B cell (primary cell): ENCODE data around the gene FAM184B. TPM values are rescaled to one million over a fixed set of nuclear protein-coding genes. Genes with fewer than 3 reads are reported as not detected.

Experiments used
- ATAC-seq: fragments of 200-7000 bp; cut with Tn5 transposase; one replicate; pipeline ENCODE4 v1.10.0; 2021; ENCODE audit warnings: low read depth, mild to moderate bottlenecking, moderate number of reproducible peaks, moderate library complexity
- CTCF ChIA-PET: fragments of 350-600 bp; sonication (Branson Sonifier 250); formaldehyde crosslinking; loops from one replicate; lab custom pipeline; 2021; ENCODE audit warnings: antibody characterized with exemption, inconsistent platforms; lab: Charles Lee
- POLR2A ChIA-PET: fragments of 350-600 bp; sonication (Branson Sonifier 250); formaldehyde crosslinking; loops from one replicate; lab custom pipeline; 2021; ENCODE audit warnings: antibody characterized with exemption; lab: Charles Lee
- DNase-seq: peaks from one replicate; pipeline ENCODE4 v3.0.0; 2013
- H2AFZ ChIP-seq: 2 replicates; pipeline ENCODE4 v1.6.1; 2012; ENCODE audit warnings: mild to moderate bottlenecking, low read depth, low read length; ENCODE audit not compliant: insufficient read depth, poor library complexity, severe bottlenecking
- H3K27ac ChIP-seq, 2 donors: 1 replicate in 1 of 2; 2 replicates in 1 of 2; pipeline ENCODE4 v1.5.1; 2012 to 2013; ENCODE audit warnings: low read length in 2 of 2, mild to moderate bottlenecking in 2 of 2, moderate library complexity in 1 of 2
- H3K27me3 ChIP-seq, 4 experiments: fragments of 200-600 bp in 1 of 4; sonication (generic) in 1 of 4; replicated peaks in 1 of 4; 1 replicate in 2 of 4; 2 replicates in 2 of 4; pipeline versions ENCODE4 v1.6.1 to v1.7.0; 2013 to 2016; ENCODE audit warnings: low read length in 3 of 4, mild to moderate bottlenecking in 2 of 4, mixed read lengths in 1 of 4, moderate library complexity in 1 of 4; ENCODE audit not compliant: insufficient read depth in 4 of 4, control insufficient read depth in 3 of 4; ENCODE audit errors: control extremely low read depth in 1 of 4
- H3K36me3 ChIP-seq, 2 experiments: replicated peaks in 1 of 2; 1 replicate in 1 of 2; 2 replicates in 1 of 2; pipeline versions ENCODE4 v1.6.1 to v1.7.1; 2013; ENCODE audit warnings: low read length in 1 of 2; ENCODE audit not compliant: insufficient read depth in 2 of 2, control insufficient read depth in 1 of 2; ENCODE audit errors: control extremely low read depth in 1 of 2, extremely low read depth in 1 of 2
- H3K4me1 ChIP-seq, 2 donors: fragments of 200-600 bp in 1 of 2; sonication (generic) in 1 of 2; 1 replicate in 1 of 2; 2 replicates in 1 of 2; pipeline versions ENCODE4 v1.5.1 to v1.6.1; 2013 to 2017; ENCODE audit warnings: low read length in 2 of 2; ENCODE audit not compliant: control insufficient read depth in 2 of 2, insufficient read depth in 2 of 2
- H3K4me2 ChIP-seq: replicated peaks from 2 replicates; pipeline ENCODE3; 2012; ENCODE audit warnings: mild to moderate bottlenecking, low read depth, low read length; ENCODE audit not compliant: poor library complexity, severe bottlenecking
- H3K4me3 ChIP-seq, 5 experiments: fragments of 200-600 bp in 1 of 5; sonication (generic) in 1 of 5; 1 replicate in 3 of 5; 2 replicates in 2 of 5; pipeline versions ENCODE4 v1.5.1 to v1.7.0; 2011 to 2016; ENCODE audit warnings: low read length in 4 of 5, mild to moderate bottlenecking in 4 of 5, low read depth in 2 of 5, control low read depth in 1 of 5, moderate library complexity in 1 of 5; ENCODE audit not compliant: insufficient read depth in 1 of 5; ENCODE audit errors: control extremely low read depth in 1 of 5, extremely low read depth in 1 of 5
- H3K79me2 ChIP-seq: fragments of 200-600 bp; sonication (generic); one replicate; pipeline ENCODE4 v1.6.0; 2016; ENCODE audit warnings: low read length; ENCODE audit not compliant: control insufficient read depth, insufficient read depth
- H3K9ac ChIP-seq: fragments of 200-600 bp; sonication (generic); 2 replicates; pipeline ENCODE4 v1.6.1; 2017; ENCODE audit warnings: mild to moderate bottlenecking, low read length, moderate library complexity
- H3K9me3 ChIP-seq, 3 donors: one replicate each; pipeline versions ENCODE4 v1.6.1 to v1.7.1; 2013; ENCODE audit warnings: low read length in 2 of 3; ENCODE audit not compliant: control insufficient read depth in 2 of 3, insufficient read depth in 1 of 3; ENCODE audit errors: control extremely low read depth in 1 of 3
- H4K20me1 ChIP-seq: 2 replicates; pipeline ENCODE4 v1.6.0; 2012; ENCODE audit warnings: mild to moderate bottlenecking, low read length; ENCODE audit not compliant: insufficient read depth, control insufficient read depth, poor library complexity, severe bottlenecking
- H3K27ac Mint-ChIP-seq: one replicate; pipeline ENCODE4 v1.8.0; 2021; ENCODE audit warnings: mixed read lengths
- H3K27me3 Mint-ChIP-seq: one replicate; pipeline ENCODE4 v1.8.0; 2021; ENCODE audit warnings: mixed read lengths
- H3K4me1 Mint-ChIP-seq: one replicate; pipeline ENCODE4 v1.8.0; 2021; ENCODE audit warnings: mixed read lengths
- H3K4me3 Mint-ChIP-seq: one replicate; pipeline ENCODE4 v1.8.0; 2021; ENCODE audit warnings: mixed read lengths
- H3K9me3 Mint-ChIP-seq: one replicate; pipeline ENCODE4 v1.8.0; 2022; ENCODE audit warnings: mixed read lengths; ENCODE audit not compliant: insufficient read depth
- EZH2 ChIP-seq: IDR thresholded peaks from 2 replicates; pipeline ENCODE4 v1.6.1; 2012; ENCODE audit warnings: borderline replicate concordance, low read depth, mild to moderate bottlenecking, moderate library complexity, low read length; ENCODE audit not compliant: insufficient read depth, poor library complexity, severe bottlenecking
- WGBS: methylation state at CpG from one replicate; pipeline ENCODE4 v1.1.5; 2013; ENCODE audit warnings: missing lambda C conversion rate; ENCODE audit not compliant: insufficient coverage; 5-methylcytosine and 5-hydroxymethylcytosine counted together
- intact Hi-C: fragments of 100-400 bp; cut with micrococcal nuclease; formaldehyde crosslinking; loops from one replicate; pipeline ENCODE4 v1.10.0; 2022
- polyA plus RNA-seq: library from polyadenylated mRNA; depleted of rRNA; stranded (reverse); fragments of >200 nt; gene quantifications from 2 replicates; pipeline ENCODE4 v1.2.3, GENCODE V29; 2012
- total RNA-seq, 2 donors: library from RNA; stranded (reverse); fragments of 120-200 nt in 1 of 2; gene quantifications; 1 replicate in 1 of 2; 2 replicates in 1 of 2; pipeline versions ENCODE4 v1.2.3 to v1.2.4, GENCODE V29; 2013 to 2022
- TF ChIP-seq, protein P1 (sequence below): fragments of 200-600 bp; IDR thresholded peaks from one replicate; pipeline ENCODE4 v1.8.0; 2022; ENCODE audit warnings: antibody characterized with exemption, mild to moderate bottlenecking

FAM184B gene
- total and polyA plus RNA-seq, 2 donors (not counting 1 experiment from before 2014, with no cell fraction given): not detected

- Histone ChIP-seq H3K27me3 (no peaks in the 10 kb centered on the region), H4K20me1 (no peaks in the 10 kb centered on the region), H3K9me3 (no peaks in the 10 kb centered on the region), H3K9ac (no peak overlapping the region), H2AFZ (no peak overlapping the region), H3K36me3 (peaks cover 0 to 72% of the 10 kb centered on the region in 2 experiments), H3K27ac (no peak overlapping the region), H3K4me2 (no peak overlapping the region), H3K4me1 (no peaks in the 10 kb centered on the region), H3K4me3 (no peak overlapping the region), H3K79me2 (no peaks in the 10 kb centered on the region)
- CTCF ChIA-PET: no interaction called here
- DNase-seq: no peak
- ATAC-seq: no peak
- no peaks in the 10 kb centered on the region for H3K9me3 Mint-ChIP-seq
- no peak overlapping the region for H3K4me3 Mint-ChIP-seq
- WGBS: 96% methylated on average over 7 of the region's 9 CpGs
- TF ChIP-seq EZH2: no peak
- TF ChIP-seq, protein P1, sequence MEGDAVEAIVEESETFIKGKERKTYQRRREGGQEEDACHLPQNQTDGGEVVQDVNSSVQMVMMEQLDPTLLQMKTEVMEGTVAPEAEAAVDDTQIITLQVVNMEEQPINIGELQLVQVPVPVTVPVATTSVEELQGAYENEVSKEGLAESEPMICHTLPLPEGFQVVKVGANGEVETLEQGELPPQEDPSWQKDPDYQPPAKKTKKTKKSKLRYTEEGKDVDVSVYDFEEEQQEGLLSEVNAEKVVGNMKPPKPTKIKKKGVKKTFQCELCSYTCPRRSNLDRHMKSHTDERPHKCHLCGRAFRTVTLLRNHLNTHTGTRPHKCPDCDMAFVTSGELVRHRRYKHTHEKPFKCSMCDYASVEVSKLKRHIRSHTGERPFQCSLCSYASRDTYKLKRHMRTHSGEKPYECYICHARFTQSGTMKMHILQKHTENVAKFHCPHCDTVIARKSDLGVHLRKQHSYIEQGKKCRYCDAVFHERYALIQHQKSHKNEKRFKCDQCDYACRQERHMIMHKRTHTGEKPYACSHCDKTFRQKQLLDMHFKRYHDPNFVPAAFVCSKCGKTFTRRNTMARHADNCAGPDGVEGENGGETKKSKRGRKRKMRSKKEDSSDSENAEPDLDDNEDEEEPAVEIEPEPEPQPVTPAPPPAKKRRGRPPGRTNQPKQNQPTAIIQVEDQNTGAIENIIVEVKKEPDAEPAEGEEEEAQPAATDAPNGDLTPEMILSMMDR: no peak
- H3K27ac Mint-ChIP-seq: no peak overlapping the region
- H3K27me3 Mint-ChIP-seq: no peaks in the 10 kb centered on the region
- POLR2A ChIA-PET: no interaction called here
- H3K4me1 Mint-ChIP-seq: peaks cover 7% of the 10 kb centered on the region
- intact Hi-C loops: no loop called here
Observed at GRCh38 chr4:17587094-17587822, 194.2 kb downstream of the FAM184B start.

DNA sequence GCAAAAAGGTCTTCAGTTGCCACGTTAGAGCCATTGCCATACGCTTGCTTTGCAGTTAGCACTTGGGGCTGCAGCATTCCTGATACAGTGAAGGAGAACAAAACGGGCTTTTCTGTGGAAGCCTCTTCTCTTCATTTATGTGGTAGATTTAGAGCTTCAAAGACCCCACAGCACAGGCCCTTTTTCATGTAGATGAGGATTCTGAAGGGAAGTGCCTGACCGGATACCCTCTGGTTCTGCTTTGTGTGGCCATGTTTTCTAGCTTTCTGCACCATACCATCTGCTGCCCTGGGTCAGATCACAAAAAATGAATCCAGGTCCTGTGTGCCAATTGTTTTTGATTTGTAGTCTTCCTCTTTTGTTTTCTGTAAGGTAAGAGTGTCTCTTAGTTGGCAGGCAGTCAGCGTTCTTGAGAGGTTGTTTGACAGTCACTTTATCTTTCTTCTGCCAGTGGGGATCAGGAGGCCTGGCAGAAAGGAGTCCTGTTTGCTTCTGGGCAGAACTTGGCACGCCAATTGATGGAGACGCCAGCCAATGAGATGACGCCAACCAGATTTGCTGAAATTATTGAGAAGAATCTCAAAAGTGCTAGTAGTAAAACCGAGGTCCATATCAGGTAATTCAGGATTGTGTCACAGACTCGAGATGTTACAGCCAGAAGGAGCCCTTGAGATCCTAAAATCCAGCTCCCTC is 196.8 kb downstream of the FAM184B start:
- Histone ChIP-seq H3K27ac (no peak overlapping the region), H3K9ac (no peak overlapping the region), H3K27me3 (no peaks in the 10 kb centered on the region), H3K36me3 (peaks cover 0 to 71% of the 10 kb centered on the region in 2 experiments), H3K4me3 (no peak overlapping the region), H3K4me1 (peaks cover 0 to 5% of the 10 kb centered on the region in 2 donors), H3K79me2 (no peaks in the 10 kb centered on the region), H3K9me3 (no peaks in the 10 kb centered on the region), H2AFZ (no peak overlapping the region), H4K20me1 (no peaks in the 10 kb centered on the region), H3K4me2 (no peak overlapping the region)
- H3K4me1 Mint-ChIP-seq: peaks cover 6% of the 10 kb centered on the region
- intact Hi-C loops: no loop called here
- WGBS: 98% methylated on average over 10 of the region's 10 CpGs
- H3K27me3 Mint-ChIP-seq: no peaks in the 10 kb centered on the region
- H3K27ac Mint-ChIP-seq: no peak overlapping the region
- CTCF ChIA-PET: no interaction called here
- POLR2A ChIA-PET: no interaction called here
- ATAC-seq: no peak
- no peak overlapping the region for H3K4me3 Mint-ChIP-seq
- no peak for DNase-seq
- no peak for TF ChIP-seq EZH2
- TF ChIP-seq, protein P1: no peak
- H3K9me3 Mint-ChIP-seq: no peaks in the 10 kb centered on the region
